ENCODE measurements around the gene RHNO1. TPM values are rescaled to one million over a fixed set of nuclear protein-coding genes. Genes with fewer than 3 reads are reported as not detected.

RHNO1 gene
- total and polyA plus RNA-seq, 4 donors: 11.0 to 19.0 (median 15.2) TPM

- Histone ChIP-seq H3K27ac (ENCODE audit: low read depth in 1 of 2, low read length in 1 of 2) (no peak overlapping the region), H3K4me3 (no peak overlapping the region), H3K9ac (ENCODE audit: insufficient read depth in 1 of 2, low read length in 2 of 2) (no peak overlapping the region), H3K36me3 (ENCODE audit: control insufficient read depth in 4 of 4, insufficient read depth in 4 of 4, low read length in 4 of 4) (peaks cover 0 to 5% (median 0%) of the 10 kb centered on the region in 4 donors), H3K27me3 (ENCODE audit: control insufficient read depth in 3 of 3, insufficient read depth in 3 of 3, low read length in 2 of 3) (no peaks in the 10 kb centered on the region), H3K9me3 (ENCODE audit: control insufficient read depth in 4 of 4, insufficient read depth in 3 of 4, low read length in 3 of 4) (no peaks in the 10 kb centered on the region), H3K4me1 (ENCODE audit: control insufficient read depth in 5 of 5, insufficient read depth in 5 of 5, low read length in 5 of 5) (peaks cover 0 to 7% (median 2%) of the 10 kb centered on the region in 5 donors)
- WGBS, 2 donors: 98% methylated on average over 5 of the region's 5 CpGs
- no peak for ATAC-seq (ENCODE audit: insufficient read depth, low FRiP score)
- TF ChIP-seq CTCF (IDR thresholded peaks at IDR 0.05; ENCODE audit: control extremely low read depth, extremely low read depth): no peak
- no peak for DNase-seq
These were observed 20.4 kb downstream of the RHNO1 start for GRCh38 chr12:2897418-2897817.

GRCh38 chr12:2900642-2901041 lies 23.6 kb downstream of the RHNO1 start:
- Histone ChIP-seq H3K9me3 (ENCODE audit: control insufficient read depth in 4 of 4, insufficient read depth in 3 of 4, low read length in 3 of 4) (no peaks in the 10 kb centered on the region), H3K36me3 (ENCODE audit: control insufficient read depth in 4 of 4, insufficient read depth in 4 of 4, low read length in 4 of 4) (peaks cover 0 to 5% (median 0%) of the 10 kb centered on the region in 4 donors), H3K27ac (ENCODE audit: low read depth in 1 of 2, low read length in 1 of 2) (no peak overlapping the region), H3K9ac (ENCODE audit: insufficient read depth in 1 of 2, low read length in 2 of 2) (no peak overlapping the region), H3K27me3 (ENCODE audit: control insufficient read depth in 3 of 3, insufficient read depth in 3 of 3, low read length in 2 of 3) (no peaks in the 10 kb centered on the region), H3K4me1 (ENCODE audit: control insufficient read depth in 5 of 5, insufficient read depth in 5 of 5, low read length in 5 of 5) (peaks cover 0 to 8% (median 2%) of the 10 kb centered on the region in 5 donors), H3K4me3 (no peak overlapping the region)
- no peak for TF ChIP-seq CTCF (IDR thresholded peaks at IDR 0.05; ENCODE audit: control extremely low read depth, extremely low read depth)
- WGBS, 2 donors: 93 to 94% methylated on average over 8 of the region's 8 CpGs
- no peak for DNase-seq
- no peak for ATAC-seq (ENCODE audit: insufficient read depth, low FRiP score)

GRCh38 chr12:2902272-2902880 lies 25.4 kb downstream of the RHNO1 start:
- peaks cover 0 to 3% (median 0%) of the 10 kb centered on the region in 4 donors for H3K36me3 ChIP-seq (ENCODE audit: control insufficient read depth in 4 of 4, insufficient read depth in 4 of 4, low read length in 4 of 4)
- DNase-seq (peak; percentile 48 to 92 (median 81)), ATAC-seq (ENCODE audit: insufficient read depth, low FRiP score) (peak; percentile 62)
- no peaks in the 10 kb centered on the region for H3K9me3 ChIP-seq (ENCODE audit: control insufficient read depth in 4 of 4, insufficient read depth in 3 of 4, low read length in 3 of 4)
- no peak for TF ChIP-seq CTCF (IDR thresholded peaks at IDR 0.05; ENCODE audit: control extremely low read depth, extremely low read depth)
- H3K27me3 ChIP-seq (ENCODE audit: control insufficient read depth in 3 of 3, insufficient read depth in 3 of 3, low read length in 2 of 3): no peaks in the 10 kb centered on the region
- H3K4me3 ChIP-seq: no peak overlapping the region
- no peak overlapping the region for H3K27ac ChIP-seq (ENCODE audit: low read depth in 1 of 2, low read length in 1 of 2)
- WGBS, 2 donors: 34 to 63% methylated on average over 4 of the region's 4 CpGs
- H3K4me1 ChIP-seq (ENCODE audit: control insufficient read depth in 5 of 5, insufficient read depth in 5 of 5, low read length in 5 of 5): peaks cover 0 to 8% (median 2%) of the 10 kb centered on the region in 5 donors
- no peak overlapping the region for H3K9ac ChIP-seq (ENCODE audit: insufficient read depth in 1 of 2, low read length in 2 of 2)

- DNase-seq: no peak
- 94 to 95% methylated on average over 2 of the region's 2 CpGs for WGBS, 2 donors
- H3K27me3 ChIP-seq (ENCODE audit: control insufficient read depth in 3 of 3, insufficient read depth in 3 of 3, low read length in 2 of 3): no peaks in the 10 kb centered on the region
These were observed 27.2 kb downstream of the RHNO1 start for GRCh38 chr12:2904260-2904659.

More at GRCh38 chr12:2904260-2904659, 27.2 kb downstream of the RHNO1 start:
- H3K9me3 ChIP-seq (ENCODE audit: control insufficient read depth in 4 of 4, insufficient read depth in 3 of 4, low read length in 3 of 4): no peaks in the 10 kb centered on the region
- TF ChIP-seq CTCF (IDR thresholded peaks at IDR 0.05; ENCODE audit: control extremely low read depth, extremely low read depth): no peak
- peaks cover 0 to 4% (median 0%) of the 10 kb centered on the region in 4 donors for H3K36me3 ChIP-seq (ENCODE audit: control insufficient read depth in 4 of 4, insufficient read depth in 4 of 4, low read length in 4 of 4)
- peaks cover 0 to 8% (median 2%) of the 10 kb centered on the region in 5 donors for H3K4me1 ChIP-seq (ENCODE audit: control insufficient read depth in 5 of 5, insufficient read depth in 5 of 5, low read length in 5 of 5)
- no peak overlapping the region for H3K4me3 ChIP-seq
- H3K9ac ChIP-seq (ENCODE audit: insufficient read depth in 1 of 2, low read length in 2 of 2): no peak overlapping the region
- H3K27ac ChIP-seq (ENCODE audit: low read depth in 1 of 2, low read length in 1 of 2): no peak overlapping the region
- no peak for ATAC-seq (ENCODE audit: insufficient read depth, low FRiP score)

Measured in lung (tissue), 12 donors.